HCT116 (cell line): ENCODE results near the gene GALNT6. TPM values are rescaled to one million over a fixed set of nuclear protein-coding genes. Genes with fewer than 3 reads are reported as not detected.

Experiments used
- ATAC-seq: fragments of 200-7000 bp; cut with Tn5 transposase; 2 replicates; pipeline ENCODE4 v1.9.1; 2020; ENCODE audit warnings: mild to moderate bottlenecking, moderate library complexity
- BruUV-seq: library from RNA; stranded (reverse); fragments of 400-500 nt; replicated peaks from 2 replicates; lab custom pipeline; 2021; lab: Mats Ljungman, UMichigan
- CTCF ChIA-PET: fragments of 300-600 bp; sonication (Branson Sonifier 250); formaldehyde crosslinking; loops from one replicate; lab custom pipeline; 2021; ENCODE audit warnings: antibody characterized with exemption; lab: Charles Lee
- POLR2A ChIA-PET: fragments of 300-600, 350-600 bp; sonication (Branson Sonifier 250); formaldehyde crosslinking; loops from one replicate; lab custom pipeline; 2021; ENCODE audit warnings: antibody characterized with exemption; lab: Charles Lee
- RAD21 ChIA-PET, 2 experiments: fragments of 300-600 bp; sonication (Branson Sonifier 250); formaldehyde crosslinking; loops; one replicate each; lab custom pipeline; 2023; ENCODE audit warnings: low total read pairs in 2 of 2; ENCODE audit not compliant: uncharacterized antibody in 2 of 2, unreplicated experiment in 2 of 2, low non-redundant PET in 1 of 2; lab: Charles Lee
- DNase-seq: peaks from one replicate; pipeline ENCODE4 v3.0.0-alpha.2; 2010; ENCODE audit warnings: low read depth, low spot score
- H2AFZ ChIP-seq: fragments of 200-600 bp; shearing (Covaris generic), sonication (generic); 2 replicates; pipeline ENCODE4 v1.6.1; 2017; ENCODE audit warnings: low read depth, mixed run types, mixed read lengths, antibody characterized with exemption, low read length; ENCODE audit not compliant: poor library complexity, severe bottlenecking
- H3K27ac ChIP-seq: 2 replicates; pipeline ENCODE4 v1.5.1; 2012; ENCODE audit warnings: low read depth, low read length
- H3K27me3 ChIP-seq: fragments of 200-600 bp; sonication (generic); 2 replicates; pipeline ENCODE4 v1.6.1; 2016; ENCODE audit warnings: mixed run types, low read length, mixed read lengths; ENCODE audit not compliant: insufficient read depth
- H3K36me3 ChIP-seq, 2 experiments: fragments of 200-500 bp in 1 of 2; fragments of 200-600 bp in 1 of 2; sonication (Bioruptor generic) in 1 of 2; sonication (generic) in 1 of 2; 2 replicates each; pipeline versions ENCODE4 v1.5.1 to v1.6.1; 2014 to 2016; ENCODE audit warnings: low read length in 2 of 2, inconsistent platforms in 1 of 2, mixed read lengths in 1 of 2, mixed run types in 1 of 2; ENCODE audit not compliant: insufficient read depth in 2 of 2, control insufficient read depth in 1 of 2
- H3K4me1 ChIP-seq, 2 experiments: fragments of 200-600 bp in 1 of 2; sonication (generic) in 1 of 2; 2 replicates each; pipeline versions ENCODE4 v1.5.1 to v1.6.1; 2012 to 2017; ENCODE audit warnings: low read length in 2 of 2, inconsistent platforms in 1 of 2, mild to moderate bottlenecking in 1 of 2, mixed read lengths in 1 of 2, mixed run types in 1 of 2, moderate library complexity in 1 of 2; ENCODE audit not compliant: insufficient read depth in 2 of 2, control insufficient read depth in 1 of 2
- H3K4me2 ChIP-seq: fragments of 200-600 bp; sonication (generic); 2 replicates; pipeline ENCODE4 v1.6.1; 2017; ENCODE audit warnings: mixed run types, low read length, mixed read lengths
- H3K4me3 ChIP-seq, 2 experiments: fragments of 200-600 bp in 1 of 2; sonication (generic) in 1 of 2; replicated peaks in 1 of 2; 2 replicates each; pipeline ENCODE4 v1.5.1; 2011 to 2016; ENCODE audit warnings: low read length in 2 of 2, control low read depth in 1 of 2, low read depth in 1 of 2, mild to moderate bottlenecking in 1 of 2, mixed read lengths in 1 of 2, mixed run types in 1 of 2
- H3K79me2 ChIP-seq: fragments of 200-600 bp; sonication (generic); 2 replicates; pipeline ENCODE4 v1.6.1; 2017; ENCODE audit warnings: mild to moderate bottlenecking, mixed run types, low read length, moderate library complexity, mixed read lengths; ENCODE audit not compliant: insufficient read depth
- H3K9ac ChIP-seq: fragments of 200-600 bp; sonication (generic); 2 replicates; pipeline ENCODE4 v1.6.1; 2016; ENCODE audit warnings: low read length, mixed read lengths
- H3K9me2 ChIP-seq: fragments of 200-600 bp; sonication (generic), shearing (Covaris generic); 2 replicates; pipeline ENCODE4 v1.6.1; 2017; ENCODE audit warnings: mixed run types, mild to moderate bottlenecking, moderate library complexity; ENCODE audit not compliant: insufficient read depth
- H3K9me3 ChIP-seq, 2 experiments: fragments of 200-500 bp in 1 of 2; fragments of 200-600 bp in 1 of 2; sonication (Bioruptor generic) in 1 of 2; sonication (generic) in 1 of 2; 2 replicates each; pipeline ENCODE4 v1.6.1; 2014 to 2017; ENCODE audit warnings: low read length in 2 of 2, mixed read lengths in 2 of 2, inconsistent platforms in 1 of 2, low read depth in 1 of 2, mild to moderate bottlenecking in 1 of 2, mixed run types in 1 of 2, moderate library complexity in 1 of 2; ENCODE audit not compliant: control insufficient read depth in 1 of 2, insufficient read depth in 1 of 2
- H4K20me1 ChIP-seq: fragments of 200-600 bp; sonication (generic), shearing (Covaris generic); 2 replicates; pipeline ENCODE4 v1.6.1; 2017; ENCODE audit warnings: mixed run types, mild to moderate bottlenecking, moderate library complexity; ENCODE audit not compliant: insufficient read depth
- CBX3 ChIP-seq: IDR thresholded peaks from 2 replicates; pipeline ENCODE4 v1.6.1; 2012; ENCODE audit warnings: low read depth
- CEBPB ChIP-seq: IDR thresholded peaks from 2 replicates; pipeline ENCODE4 v1.6.1; 2012; ENCODE audit warnings: low read depth
- FOSL1 ChIP-seq: IDR thresholded peaks from 2 replicates; pipeline ENCODE4 v1.6.1; 2012; ENCODE audit warnings: low read depth
- JUND ChIP-seq: IDR thresholded peaks from 2 replicates; pipeline ENCODE4 v1.6.1; 2012
- POLR2AphosphoS5 ChIP-seq: IDR thresholded peaks from 2 replicates; pipeline ENCODE4 v1.6.1; 2011; ENCODE audit warnings: mild to moderate bottlenecking, low read depth, low read length, moderate library complexity
- SP1 ChIP-seq: IDR thresholded peaks from 2 replicates; pipeline ENCODE4 v1.6.1; 2012; ENCODE audit warnings: low read depth
- TCF7L2 ChIP-seq: IDR thresholded peaks from 2 replicates; pipeline ENCODE4 v1.7.0; 2011; ENCODE audit warnings: borderline replicate concordance, inconsistent platforms; ENCODE audit not compliant: insufficient read depth, insufficient read length; ENCODE audit errors: extremely low read depth
- intact Hi-C: fragments of 100-400 bp; cut with micrococcal nuclease; formaldehyde crosslinking; loops from 2 replicates; pipeline ENCODE4 v1.10.0; 2022
- total RNA-seq: library from RNA; stranded (reverse); gene quantifications from one replicate; pipeline ENCODE4 v1.2.1, GENCODE V29; 2021; ENCODE audit not compliant: unreplicated experiment
- TF ChIP-seq, protein P1 (sequence below): IDR thresholded peaks from 2 replicates; pipeline ENCODE4 v1.6.1; 2012
- TF ChIP-seq, protein P2 (sequence below): IDR thresholded peaks from 2 replicates; pipeline ENCODE4 v1.6.1; 2012; ENCODE audit warnings: low read depth

GALNT6 gene
- total RNA-seq, 1 experiment from 2014 or later: 16.4 TPM

GRCh38 chr12:51371295-51371953, 19.8 kb downstream of the GALNT6 start:
- Histone ChIP-seq H4K20me1 (no peaks in the 10 kb centered on the region), H3K27ac (peak overlapping the region; percentile 81), H3K9me2 (no peaks in the 10 kb centered on the region), H2AFZ (no peak overlapping the region), H3K4me2 (peak overlapping the region; percentile 58), H3K9ac (peak overlapping the region; percentile 48), H3K79me2 (no peaks in the 10 kb centered on the region), H3K4me1 (peaks cover 16 to 23% of the 10 kb centered on the region in 2 experiments), H3K27me3 (no peaks in the 10 kb centered on the region), H3K9me3 (no peaks in the 10 kb centered on the region), H3K36me3 (no peaks in the 10 kb centered on the region), H3K4me3 (peak overlapping the region in 1 of 2 experiments; percentile 32; a peak in 1 of 4 replicates)
- ATAC-seq: peak; percentile 98
- CTCF ChIA-PET: interaction anchor here (1.0 to 1.1 kb wide), 4 partner anchors 30 to 452 kb away, joined by 3 to 5 read pairs (median 3); no protein-coding TSS in a partner anchor
- no TSS peak for BruUV-seq
- DNase-seq: peak; percentile 71
- TF ChIP-seq JUND: peak; percentile 85
- peak; percentile 82 for TF ChIP-seq FOSL1
- TF ChIP-seq SP1: peak; percentile 72
- TF ChIP-seq, protein P1, sequence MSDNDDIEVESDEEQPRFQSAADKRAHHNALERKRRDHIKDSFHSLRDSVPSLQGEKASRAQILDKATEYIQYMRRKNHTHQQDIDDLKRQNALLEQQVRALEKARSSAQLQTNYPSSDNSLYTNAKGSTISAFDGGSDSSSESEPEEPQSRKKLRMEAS: peak; percentile 94
- no peak for TF ChIP-seq TCF7L2
- TF ChIP-seq POLR2AphosphoS5: 0 out of 2 replicates have a peak, but pooled peaks have one; percentile 16
- TF ChIP-seq, protein P2, sequence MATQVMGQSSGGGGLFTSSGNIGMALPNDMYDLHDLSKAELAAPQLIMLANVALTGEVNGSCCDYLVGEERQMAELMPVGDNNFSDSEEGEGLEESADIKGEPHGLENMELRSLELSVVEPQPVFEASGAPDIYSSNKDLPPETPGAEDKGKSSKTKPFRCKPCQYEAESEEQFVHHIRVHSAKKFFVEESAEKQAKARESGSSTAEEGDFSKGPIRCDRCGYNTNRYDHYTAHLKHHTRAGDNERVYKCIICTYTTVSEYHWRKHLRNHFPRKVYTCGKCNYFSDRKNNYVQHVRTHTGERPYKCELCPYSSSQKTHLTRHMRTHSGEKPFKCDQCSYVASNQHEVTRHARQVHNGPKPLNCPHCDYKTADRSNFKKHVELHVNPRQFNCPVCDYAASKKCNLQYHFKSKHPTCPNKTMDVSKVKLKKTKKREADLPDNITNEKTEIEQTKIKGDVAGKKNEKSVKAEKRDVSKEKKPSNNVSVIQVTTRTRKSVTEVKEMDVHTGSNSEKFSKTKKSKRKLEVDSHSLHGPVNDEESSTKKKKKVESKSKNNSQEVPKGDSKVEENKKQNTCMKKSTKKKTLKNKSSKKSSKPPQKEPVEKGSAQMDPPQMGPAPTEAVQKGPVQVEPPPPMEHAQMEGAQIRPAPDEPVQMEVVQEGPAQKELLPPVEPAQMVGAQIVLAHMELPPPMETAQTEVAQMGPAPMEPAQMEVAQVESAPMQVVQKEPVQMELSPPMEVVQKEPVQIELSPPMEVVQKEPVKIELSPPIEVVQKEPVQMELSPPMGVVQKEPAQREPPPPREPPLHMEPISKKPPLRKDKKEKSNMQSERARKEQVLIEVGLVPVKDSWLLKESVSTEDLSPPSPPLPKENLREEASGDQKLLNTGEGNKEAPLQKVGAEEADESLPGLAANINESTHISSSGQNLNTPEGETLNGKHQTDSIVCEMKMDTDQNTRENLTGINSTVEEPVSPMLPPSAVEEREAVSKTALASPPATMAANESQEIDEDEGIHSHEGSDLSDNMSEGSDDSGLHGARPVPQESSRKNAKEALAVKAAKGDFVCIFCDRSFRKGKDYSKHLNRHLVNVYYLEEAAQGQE: no peak
- TF ChIP-seq CBX3: 0 out of 2 replicates have a peak, but pooled peaks have one; percentile 67
- no peak; the same call in 1 of the 2 replicates for TF ChIP-seq CEBPB
- RAD21 ChIA-PET: interaction anchor here in 1 of 2 experiments (0.8 to 0.9 kb wide), 2 partner anchors 31 to 452 kb away, joined by 3 read pairs; no protein-coding TSS in a partner anchor
- POLR2A ChIA-PET: interaction anchor here (0.8 to 1.7 kb wide), 4 partner anchors 9 to 19 kb away, joined by 3 to 6 read pairs (median 4); partner anchors contain the start of gene GALNT6
- intact Hi-C loops: no loop called here
